PFSK-1 (cell line): ENCODE data around the gene GPC6.

Experiments
- POLR2AphosphoS5 ChIP-seq: IDR thresholded peaks from 2 replicates; pipeline ENCODE4 v1.6.1; 2012; ENCODE audit warnings: low read depth, mild to moderate bottlenecking, control low read depth, low read length, moderate library complexity
- SIN3A ChIP-seq: IDR thresholded peaks from 2 replicates; pipeline ENCODE4 v1.6.1; 2012; ENCODE audit warnings: mild to moderate bottlenecking, low read length, moderate library complexity, borderline replicate concordance; ENCODE audit not compliant: insufficient read depth
- TAF1 ChIP-seq: IDR thresholded peaks from 2 replicates; pipeline ENCODE4 v1.6.1; 2012; ENCODE audit warnings: low read length, control low read depth, borderline replicate concordance; ENCODE audit not compliant: insufficient read depth
- TF ChIP-seq, protein P1 (sequence below), 2 experiments: IDR thresholded peaks; 2 replicates each; pipeline versions ENCODE4 v1.6.1 to v1.8.0; 2011 to 2012; ENCODE audit warnings: low read depth in 2 of 2, low read length in 2 of 2, control low read depth in 1 of 2, inconsistent platforms in 1 of 2, mild to moderate bottlenecking in 1 of 2, moderate library complexity in 1 of 2; ENCODE audit not compliant: insufficient read depth in 1 of 2

DNA sequence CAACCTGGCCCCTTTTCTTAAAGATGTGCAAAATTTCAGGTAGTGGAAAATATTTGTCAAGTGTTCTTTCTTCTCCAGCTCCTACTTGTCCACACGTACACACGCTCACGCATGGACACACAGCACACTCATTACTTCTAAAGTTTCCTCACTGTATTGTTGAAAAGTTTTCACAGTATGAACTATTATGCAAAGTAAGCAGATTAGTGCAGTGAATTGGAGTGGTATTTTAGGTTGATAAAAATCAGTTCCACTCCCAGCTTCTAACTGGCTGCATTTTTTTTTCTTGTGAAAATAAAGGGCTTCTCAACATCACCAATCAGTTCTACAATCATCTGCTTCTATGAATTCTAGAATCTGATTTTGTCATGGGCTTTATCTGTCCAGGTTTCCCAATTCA lies 988.4 kb downstream of the GPC6 start:
- TF ChIP-seq, protein P1, sequence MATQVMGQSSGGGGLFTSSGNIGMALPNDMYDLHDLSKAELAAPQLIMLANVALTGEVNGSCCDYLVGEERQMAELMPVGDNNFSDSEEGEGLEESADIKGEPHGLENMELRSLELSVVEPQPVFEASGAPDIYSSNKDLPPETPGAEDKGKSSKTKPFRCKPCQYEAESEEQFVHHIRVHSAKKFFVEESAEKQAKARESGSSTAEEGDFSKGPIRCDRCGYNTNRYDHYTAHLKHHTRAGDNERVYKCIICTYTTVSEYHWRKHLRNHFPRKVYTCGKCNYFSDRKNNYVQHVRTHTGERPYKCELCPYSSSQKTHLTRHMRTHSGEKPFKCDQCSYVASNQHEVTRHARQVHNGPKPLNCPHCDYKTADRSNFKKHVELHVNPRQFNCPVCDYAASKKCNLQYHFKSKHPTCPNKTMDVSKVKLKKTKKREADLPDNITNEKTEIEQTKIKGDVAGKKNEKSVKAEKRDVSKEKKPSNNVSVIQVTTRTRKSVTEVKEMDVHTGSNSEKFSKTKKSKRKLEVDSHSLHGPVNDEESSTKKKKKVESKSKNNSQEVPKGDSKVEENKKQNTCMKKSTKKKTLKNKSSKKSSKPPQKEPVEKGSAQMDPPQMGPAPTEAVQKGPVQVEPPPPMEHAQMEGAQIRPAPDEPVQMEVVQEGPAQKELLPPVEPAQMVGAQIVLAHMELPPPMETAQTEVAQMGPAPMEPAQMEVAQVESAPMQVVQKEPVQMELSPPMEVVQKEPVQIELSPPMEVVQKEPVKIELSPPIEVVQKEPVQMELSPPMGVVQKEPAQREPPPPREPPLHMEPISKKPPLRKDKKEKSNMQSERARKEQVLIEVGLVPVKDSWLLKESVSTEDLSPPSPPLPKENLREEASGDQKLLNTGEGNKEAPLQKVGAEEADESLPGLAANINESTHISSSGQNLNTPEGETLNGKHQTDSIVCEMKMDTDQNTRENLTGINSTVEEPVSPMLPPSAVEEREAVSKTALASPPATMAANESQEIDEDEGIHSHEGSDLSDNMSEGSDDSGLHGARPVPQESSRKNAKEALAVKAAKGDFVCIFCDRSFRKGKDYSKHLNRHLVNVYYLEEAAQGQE (IDR thresholded peaks at IDR 0.05; ENCODE audit: insufficient read depth in 1 of 2, low read depth in 2 of 2, low read length in 2 of 2): no peak
- no peak for TF ChIP-seq POLR2AphosphoS5
- no peak for TF ChIP-seq SIN3A
- no peak for TF ChIP-seq TAF1
